ENCODE results near the gene AP1AR. TPM values are rescaled to one million over a fixed set of nuclear protein-coding genes. Genes with fewer than 3 reads are reported as not detected.

AP1AR gene
- total and polyA plus RNA-seq, 7 experiments from 2014 or later, result 7.3 to 23.8 (median 17.0) TPM

GRCh38 chr4:112252234-112252633, 20.6 kb downstream of the AP1AR start:
- H3K4me1 Mint-ChIP-seq, result peaks cover 0 to 8% (median 0%) of the 10 kb centered on the region in 7 donors
- ChIA-PET POLR2A (no interaction called here), CTCF (no interaction called here)
- Histone ChIP-seq H3K27ac (ENCODE audit: low read depth, low read length) (no peak overlapping the region), H3K27me3 (ENCODE audit: control insufficient read depth in 2 of 2, insufficient read depth in 2 of 2, low read length in 2 of 2) (no peaks in the 10 kb centered on the region), H3K36me3 (ENCODE audit: control insufficient read depth in 2 of 3, insufficient read depth in 3 of 3, low read length in 3 of 3) (no peaks in the 10 kb centered on the region), H3K4me1 (ENCODE audit: control insufficient read depth in 2 of 2, insufficient read depth in 2 of 2, low read length in 2 of 2) (no peaks in the 10 kb centered on the region), H3K4me3 (ENCODE audit: low read length) (no peak overlapping the region), H3K9me3 (ENCODE audit: control insufficient read depth in 2 of 3, low read length in 3 of 3) (no peaks in the 10 kb centered on the region)
- H3K9me3 Mint-ChIP-seq, result no peaks in the 10 kb centered on the region
- no peaks in the 10 kb centered on the region for H3K27me3 Mint-ChIP-seq
- H3K4me3 Mint-ChIP-seq, result no peak overlapping the region
- no peak for DNase-seq
- intact Hi-C loops (cut with micrococcal nuclease), result no loop called here
- ATAC-seq, result no peak
- H3K36me3 Mint-ChIP-seq, result peaks cover 0 to 16% (median 0%) of the 10 kb centered on the region in 5 donors
- no peak overlapping the region for H3K27ac Mint-ChIP-seq

GRCh38 chr4:112253382-112254000, 21.9 kb downstream of the AP1AR start:
- peaks cover 0 to 8% (median 0%) of the 10 kb centered on the region in 7 donors for H3K4me1 Mint-ChIP-seq
- ChIA-PET POLR2A (no interaction called here), CTCF (no interaction called here)
- no peaks in the 10 kb centered on the region for H3K9me3 Mint-ChIP-seq
- no peaks in the 10 kb centered on the region for H3K27me3 Mint-ChIP-seq
- Histone ChIP-seq H3K27ac (ENCODE audit: low read depth, low read length) (no peak overlapping the region), H3K9me3 (ENCODE audit: control insufficient read depth in 2 of 3, low read length in 3 of 3) (no peaks in the 10 kb centered on the region), H3K36me3 (ENCODE audit: control insufficient read depth in 2 of 3, insufficient read depth in 3 of 3, low read length in 3 of 3) (no peaks in the 10 kb centered on the region), H3K4me3 (ENCODE audit: low read length) (no peak overlapping the region), H3K27me3 (ENCODE audit: control insufficient read depth in 2 of 2, insufficient read depth in 2 of 2, low read length in 2 of 2) (no peaks in the 10 kb centered on the region), H3K4me1 (ENCODE audit: control insufficient read depth in 2 of 2, insufficient read depth in 2 of 2, low read length in 2 of 2) (no peaks in the 10 kb centered on the region)
- peaks cover 0 to 16% (median 0%) of the 10 kb centered on the region in 5 donors for H3K36me3 Mint-ChIP-seq
- H3K4me3 Mint-ChIP-seq, result no peak overlapping the region
- H3K27ac Mint-ChIP-seq, result no peak overlapping the region
- no peak for DNase-seq
- intact Hi-C loops (cut with micrococcal nuclease), result no loop called here
- ATAC-seq, result no peak

- ChIA-PET POLR2A (interaction anchor here (0.6 to 0.8 kb wide), 2 partner anchors 17 to 29 kb away, joined by 4 read pairs; partner anchors contain the start of gene TIFA), CTCF (interaction anchor here (1.0 kb wide), 1 partner anchor 23 kb away, joined by 4 read pairs; no protein-coding TSS in a partner anchor)
- H3K9me3 ChIP-seq (ENCODE audit: control insufficient read depth in 2 of 3, low read length in 3 of 3), result no peaks in the 10 kb centered on the region
- Mint-ChIP-seq H3K27ac (no peak overlapping the region), H3K9me3 (no peaks in the 10 kb centered on the region), H3K36me3 (peaks cover 0 to 16% (median 0%) of the 10 kb centered on the region in 5 donors), H3K4me1 (no peaks in the 10 kb centered on the region), H3K27me3 (no peaks in the 10 kb centered on the region), H3K4me3 (no peak overlapping the region)
- DNase-seq (no peak), ATAC-seq (no peak)
- intact Hi-C loops (cut with micrococcal nuclease), result loop anchor here in 1 of 2 donors (2.0 kb wide), 1 partner anchor 24 kb away; no protein-coding TSS in a partner anchor
- no peak overlapping the region for H3K27ac ChIP-seq (ENCODE audit: low read depth, low read length)
- H3K4me3 ChIP-seq (ENCODE audit: low read length), result no peak overlapping the region
- H3K4me1 ChIP-seq (ENCODE audit: control insufficient read depth in 2 of 2, insufficient read depth in 2 of 2, low read length in 2 of 2), result no peaks in the 10 kb centered on the region
- no peaks in the 10 kb centered on the region for H3K27me3 ChIP-seq (ENCODE audit: control insufficient read depth in 2 of 2, insufficient read depth in 2 of 2, low read length in 2 of 2)
- H3K36me3 ChIP-seq (ENCODE audit: control insufficient read depth in 2 of 3, insufficient read depth in 3 of 3, low read length in 3 of 3), result no peaks in the 10 kb centered on the region
Observed at GRCh38 chr4:112257098-112257497, 25.5 kb downstream of the AP1AR start.

GRCh38 chr4:112266823-112267222, 35.2 kb downstream of the AP1AR start:
- Mint-ChIP-seq H3K4me1 (peaks cover 0 to 17% (median 0%) of the 10 kb centered on the region in 7 donors), H3K27ac (peak overlapping the region in 1 of 9 donors; percentile 22), H3K4me3 (no peak overlapping the region), H3K36me3 (peaks cover 0 to 17% (median 4%) of the 10 kb centered on the region in 5 donors), H3K9me3 (peaks cover 0 to 3% (median 0%) of the 10 kb centered on the region in 11 donors), H3K27me3 (no peaks in the 10 kb centered on the region)
- Histone ChIP-seq H3K4me3 (ENCODE audit: low read length) (no peak overlapping the region), H3K4me1 (ENCODE audit: control insufficient read depth in 2 of 2, insufficient read depth in 2 of 2, low read length in 2 of 2) (no peaks in the 10 kb centered on the region), H3K9me3 (ENCODE audit: control insufficient read depth in 2 of 3, low read length in 3 of 3) (no peaks in the 10 kb centered on the region), H3K36me3 (ENCODE audit: control insufficient read depth in 2 of 3, insufficient read depth in 3 of 3, low read length in 3 of 3) (peaks cover 0 to 5% (median 4%) of the 10 kb centered on the region in 3 experiments), H3K27ac (ENCODE audit: low read depth, low read length) (no peak overlapping the region), H3K27me3 (ENCODE audit: control insufficient read depth in 2 of 2, insufficient read depth in 2 of 2, low read length in 2 of 2) (no peaks in the 10 kb centered on the region)
- peak; percentile 45 for ATAC-seq
- POLR2A ChIA-PET, result interaction anchor here (1.5 kb wide), 1 partner anchor 17 kb away, joined by 4 read pairs; no protein-coding TSS in a partner anchor
- CTCF ChIA-PET, result interaction anchor here (0.7 to 1.1 kb wide), 2 partner anchors 35 to 167 kb away, joined by 3 to 6 read pairs; no protein-coding TSS in a partner anchor
- intact Hi-C loops (cut with micrococcal nuclease), result loop anchor here (1.0 to 2.0 kb wide), 4 partner anchors 18 to 168 kb away; partner anchors contain the start of gene TIFA (in 1 of the 2)
- peak in 2 of 9 donors; percentile 11 to 24 for DNase-seq

- H3K9me3 Mint-ChIP-seq, result peaks cover 0 to 3% (median 0%) of the 10 kb centered on the region in 11 donors
- no peak for ATAC-seq
Observed at GRCh38 chr4:112270051-112270450, 38.5 kb downstream of the AP1AR start.

DNA sequence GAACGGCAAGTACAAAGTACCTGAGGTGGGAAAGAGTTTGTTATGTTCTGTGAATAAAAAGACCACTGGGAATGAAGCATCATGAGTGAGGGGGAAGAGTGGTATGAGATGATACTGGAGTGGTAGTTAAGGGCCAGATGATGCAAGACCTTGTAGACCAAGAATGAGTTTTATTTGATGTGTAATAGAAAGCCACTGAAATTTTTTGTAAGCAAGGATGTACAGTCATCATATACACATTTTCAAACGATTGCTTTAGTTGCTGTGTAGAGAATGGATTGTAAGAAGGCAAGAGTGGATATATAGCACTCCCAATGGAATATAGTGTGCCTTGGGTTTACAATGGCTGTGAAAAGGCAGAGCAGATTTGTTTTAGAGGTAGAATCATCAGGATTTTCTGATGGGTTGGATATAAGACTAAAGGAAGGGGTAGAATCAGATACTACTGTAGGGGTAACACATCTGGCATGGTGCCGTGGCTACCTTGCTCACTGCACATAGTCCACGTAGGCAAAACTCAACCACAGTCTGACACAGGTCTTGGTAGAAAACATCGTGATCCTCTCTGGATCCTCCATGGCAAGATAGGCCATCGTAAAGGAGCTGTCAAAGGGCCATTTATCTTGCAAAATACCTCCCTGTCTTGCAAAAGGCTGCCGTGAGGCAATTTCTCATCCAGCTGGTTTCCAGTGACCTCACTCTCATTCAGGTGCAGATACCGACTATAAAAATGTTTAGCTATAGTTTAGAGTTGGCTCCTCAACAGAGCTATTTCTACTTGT, 39.2 kb downstream of the AP1AR start:
- intact Hi-C loops (cut with micrococcal nuclease), result no loop called here
- POLR2A ChIA-PET, result interaction anchor here (0.6 to 2.7 kb wide), 3 partner anchors 15 to 82 kb away, joined by 3 to 6 read pairs (median 4); partner anchors contain the start of gene TIFA
- Mint-ChIP-seq H3K36me3 (peaks cover 0 to 24% (median 7%) of the 10 kb centered on the region in 5 donors), H3K27me3 (no peaks in the 10 kb centered on the region), H3K4me1 (peaks cover 0 to 31% (median 3%) of the 10 kb centered on the region in 7 donors), H3K4me3 (no peak overlapping the region), H3K9me3 (peaks cover 0 to 3% (median 0%) of the 10 kb centered on the region in 11 donors), H3K27ac (peak overlapping the region in 2 of 9 donors; percentile 13 to 46)
- Histone ChIP-seq H3K4me1 (ENCODE audit: control insufficient read depth in 2 of 2, insufficient read depth in 2 of 2, low read length in 2 of 2) (peaks cover 0 to 6% of the 10 kb centered on the region in 2 donors), H3K27me3 (ENCODE audit: control insufficient read depth in 2 of 2, insufficient read depth in 2 of 2, low read length in 2 of 2) (no peaks in the 10 kb centered on the region), H3K27ac (ENCODE audit: low read depth, low read length) (no peak overlapping the region), H3K36me3 (ENCODE audit: control insufficient read depth in 2 of 3, insufficient read depth in 3 of 3, low read length in 3 of 3) (peaks cover 0 to 5% (median 3%) of the 10 kb centered on the region in 3 experiments), H3K9me3 (ENCODE audit: control insufficient read depth in 2 of 3, low read length in 3 of 3) (no peaks in the 10 kb centered on the region), H3K4me3 (ENCODE audit: low read length) (no peak overlapping the region)
- CTCF ChIA-PET, result no interaction called here
- ATAC-seq (no peak), DNase-seq (no peak)

More at GRCh38 chr4:112270051-112270450, 38.5 kb downstream of the AP1AR start:
- H3K27ac Mint-ChIP-seq, result peak overlapping the region in 4 of 9 donors; percentile 13 to 46 (median 34)
- H3K27me3 Mint-ChIP-seq, result no peaks in the 10 kb centered on the region
- DNase-seq, result no peak
- H3K4me3 ChIP-seq (ENCODE audit: low read length), result no peak overlapping the region
- H3K36me3 ChIP-seq (ENCODE audit: control insufficient read depth in 2 of 3, insufficient read depth in 3 of 3, low read length in 3 of 3), result peaks cover 0 to 5% (median 4%) of the 10 kb centered on the region in 3 experiments
- H3K27me3 ChIP-seq (ENCODE audit: control insufficient read depth in 2 of 2, insufficient read depth in 2 of 2, low read length in 2 of 2), result no peaks in the 10 kb centered on the region
- POLR2A ChIA-PET, result interaction anchor here (0.7 kb wide), 1 partner anchor 16 kb away, joined by 3 read pairs; no protein-coding TSS in a partner anchor
- H3K4me3 Mint-ChIP-seq, result no peak overlapping the region
- peaks cover 0 to 22% (median under 1%) of the 10 kb centered on the region in 5 donors for H3K36me3 Mint-ChIP-seq
- H3K27ac ChIP-seq (ENCODE audit: low read depth, low read length), result no peak overlapping the region
- CTCF ChIA-PET, result interaction anchor here (0.7 kb wide), 1 partner anchor 17 kb away, joined by 5 read pairs; no protein-coding TSS in a partner anchor
- intact Hi-C loops (cut with micrococcal nuclease), result no loop called here
- H3K4me1 ChIP-seq (ENCODE audit: control insufficient read depth in 2 of 2, insufficient read depth in 2 of 2, low read length in 2 of 2), result peaks cover 0 to 6% of the 10 kb centered on the region in 2 donors
- peaks cover 0 to 28% (median 0%) of the 10 kb centered on the region in 7 donors for H3K4me1 Mint-ChIP-seq
- no peaks in the 10 kb centered on the region for H3K9me3 ChIP-seq (ENCODE audit: control insufficient read depth in 2 of 3, low read length in 3 of 3)

All from naive thymus-derived CD4-positive, alpha-beta T cell (primary cell).